Measurements from ENCODE around the gene CSRNP3. TPM values are rescaled to one million over a fixed set of nuclear protein-coding genes. Genes with fewer than 3 reads are reported as not detected.

Gene CSRNP3
- total RNA-seq, 1 donor from 2014 or later: 2.3 TPM

DNA sequence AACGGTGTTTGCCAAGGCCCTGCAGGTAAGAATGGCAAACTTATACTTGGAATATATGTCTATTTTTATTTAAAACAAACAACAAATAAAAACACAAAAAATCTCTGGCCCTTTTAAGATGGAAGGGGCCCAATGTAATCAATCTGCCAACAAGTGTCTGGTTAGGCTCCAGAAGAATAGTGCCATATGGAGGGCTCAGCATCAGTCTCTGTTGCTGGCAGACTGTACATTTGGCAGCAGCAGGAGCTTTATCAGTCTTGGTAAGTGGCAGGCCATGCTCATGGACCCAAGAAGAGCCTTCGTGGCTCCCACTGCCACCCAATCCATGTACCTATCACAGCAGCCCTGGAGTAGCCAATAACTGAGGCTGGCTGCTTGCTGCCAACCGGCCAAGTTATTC lies 223.4 kb downstream of the CSRNP3 start:
- H3K27ac ChIP-seq: no peak overlapping the region
- intact Hi-C loops (cut with DNase I): loop anchor here (10.0 kb wide), 1 partner anchor 288 kb away; no protein-coding TSS in a partner anchor
- H3K4me1 ChIP-seq: no peaks in the 10 kb centered on the region
- no peak for ATAC-seq
- TF ChIP-seq, protein P1, sequence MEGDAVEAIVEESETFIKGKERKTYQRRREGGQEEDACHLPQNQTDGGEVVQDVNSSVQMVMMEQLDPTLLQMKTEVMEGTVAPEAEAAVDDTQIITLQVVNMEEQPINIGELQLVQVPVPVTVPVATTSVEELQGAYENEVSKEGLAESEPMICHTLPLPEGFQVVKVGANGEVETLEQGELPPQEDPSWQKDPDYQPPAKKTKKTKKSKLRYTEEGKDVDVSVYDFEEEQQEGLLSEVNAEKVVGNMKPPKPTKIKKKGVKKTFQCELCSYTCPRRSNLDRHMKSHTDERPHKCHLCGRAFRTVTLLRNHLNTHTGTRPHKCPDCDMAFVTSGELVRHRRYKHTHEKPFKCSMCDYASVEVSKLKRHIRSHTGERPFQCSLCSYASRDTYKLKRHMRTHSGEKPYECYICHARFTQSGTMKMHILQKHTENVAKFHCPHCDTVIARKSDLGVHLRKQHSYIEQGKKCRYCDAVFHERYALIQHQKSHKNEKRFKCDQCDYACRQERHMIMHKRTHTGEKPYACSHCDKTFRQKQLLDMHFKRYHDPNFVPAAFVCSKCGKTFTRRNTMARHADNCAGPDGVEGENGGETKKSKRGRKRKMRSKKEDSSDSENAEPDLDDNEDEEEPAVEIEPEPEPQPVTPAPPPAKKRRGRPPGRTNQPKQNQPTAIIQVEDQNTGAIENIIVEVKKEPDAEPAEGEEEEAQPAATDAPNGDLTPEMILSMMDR (IDR thresholded peaks at IDR 0.05): no peak
- no peak for DNase-seq
- no peaks in the 10 kb centered on the region for H3K9me3 ChIP-seq
- no peaks in the 10 kb centered on the region for H3K36me3 ChIP-seq
- no peaks in the 10 kb centered on the region for H3K27me3 ChIP-seq (ENCODE audit: low read depth)
- H3K4me3 ChIP-seq: no peak overlapping the region

DNA sequence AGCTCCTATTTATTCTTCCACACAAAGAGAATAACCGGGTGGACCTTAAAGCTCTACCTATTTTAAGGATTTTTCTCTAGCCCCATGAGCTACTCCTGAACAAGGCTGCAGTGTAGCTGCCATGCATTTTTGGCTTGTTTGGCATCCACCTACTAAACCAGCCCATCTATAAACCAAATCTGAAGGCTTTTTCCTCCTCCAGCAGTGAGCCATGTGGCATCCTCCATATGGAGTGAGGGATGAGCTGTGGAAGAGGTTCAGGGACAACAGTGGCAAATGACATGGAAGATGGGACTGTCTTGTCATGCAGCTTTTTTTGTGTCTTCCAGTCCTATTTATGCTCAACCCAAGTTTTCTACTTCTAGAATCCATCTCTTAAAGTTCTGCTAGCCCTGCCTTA lies 224.3 kb downstream of the CSRNP3 start:
- Histone ChIP-seq H3K9me3 (no peaks in the 10 kb centered on the region), H3K36me3 (no peaks in the 10 kb centered on the region), H3K27ac (no peak overlapping the region), H3K4me1 (no peaks in the 10 kb centered on the region), H3K27me3 (ENCODE audit: low read depth) (no peaks in the 10 kb centered on the region), H3K4me3 (no peak overlapping the region)
- TF ChIP-seq, protein P1 (IDR thresholded peaks at IDR 0.05): no peak
- intact Hi-C loops (cut with DNase I): loop anchor here (10.0 kb wide), 1 partner anchor 289 kb away; no protein-coding TSS in a partner anchor
- ATAC-seq: no peak
- no peak for DNase-seq

DNA sequence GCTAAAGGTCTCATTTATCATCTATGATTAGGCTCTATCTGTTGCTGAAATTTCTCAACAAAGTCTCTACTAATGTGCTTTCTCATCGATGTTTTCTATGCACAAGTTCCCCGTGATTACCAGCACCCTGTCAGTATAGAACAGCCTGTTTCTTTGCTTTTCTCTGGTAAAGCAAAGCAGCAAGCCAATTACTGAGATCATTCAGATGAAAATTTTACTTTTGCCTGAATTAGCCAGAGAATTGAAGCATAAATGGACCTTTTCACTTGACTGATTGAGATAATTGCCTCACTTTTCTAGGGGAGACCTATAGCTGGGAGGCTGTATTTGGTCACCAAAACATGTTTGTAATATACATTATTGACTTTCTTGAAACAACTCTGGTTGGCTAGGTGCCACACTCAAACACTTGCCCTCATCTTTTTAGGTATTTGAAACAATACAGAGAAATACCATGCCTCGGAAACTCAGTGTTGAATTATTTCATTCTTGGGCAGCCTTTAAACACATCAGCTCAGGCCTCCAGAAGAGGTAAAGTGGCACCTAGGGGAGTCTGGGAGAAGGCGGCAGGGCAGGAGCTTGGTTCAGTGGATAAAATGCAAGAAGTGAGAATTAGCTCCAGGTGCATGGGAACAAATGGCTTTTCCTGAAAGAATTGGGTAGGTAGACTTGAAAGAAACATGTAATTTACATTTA lies 228.4 kb downstream of the CSRNP3 start:
- intact Hi-C loops (cut with DNase I): loop anchor here (10.0 kb wide), 1 partner anchor 293 kb away; no protein-coding TSS in a partner anchor
- Histone ChIP-seq H3K27me3 (ENCODE audit: low read depth) (no peaks in the 10 kb centered on the region), H3K9me3 (no peaks in the 10 kb centered on the region), H3K4me3 (no peak overlapping the region), H3K4me1 (no peaks in the 10 kb centered on the region), H3K27ac (no peak overlapping the region), H3K36me3 (no peaks in the 10 kb centered on the region)
- DNase-seq (no peak), ATAC-seq (no peak)
- TF ChIP-seq, protein P1 (IDR thresholded peaks at IDR 0.05): no peak

GRCh38 chr2:165698444-165698884 lies 229.0 kb downstream of the CSRNP3 start:
- intact Hi-C loops (cut with DNase I): loop anchor here (10.0 kb wide), 1 partner anchor 294 kb away; no protein-coding TSS in a partner anchor
- ATAC-seq (peak; percentile 37 to 62), DNase-seq (no peak)
- H3K36me3 ChIP-seq: no peaks in the 10 kb centered on the region
- H3K4me3 ChIP-seq: no peak overlapping the region
- H3K9me3 ChIP-seq: no peaks in the 10 kb centered on the region
- H3K4me1 ChIP-seq: no peaks in the 10 kb centered on the region
- no peaks in the 10 kb centered on the region for H3K27me3 ChIP-seq (ENCODE audit: low read depth)
- no peak overlapping the region for H3K27ac ChIP-seq
- TF ChIP-seq, protein P1 (IDR thresholded peaks at IDR 0.05): peak; percentile 49

DNA sequence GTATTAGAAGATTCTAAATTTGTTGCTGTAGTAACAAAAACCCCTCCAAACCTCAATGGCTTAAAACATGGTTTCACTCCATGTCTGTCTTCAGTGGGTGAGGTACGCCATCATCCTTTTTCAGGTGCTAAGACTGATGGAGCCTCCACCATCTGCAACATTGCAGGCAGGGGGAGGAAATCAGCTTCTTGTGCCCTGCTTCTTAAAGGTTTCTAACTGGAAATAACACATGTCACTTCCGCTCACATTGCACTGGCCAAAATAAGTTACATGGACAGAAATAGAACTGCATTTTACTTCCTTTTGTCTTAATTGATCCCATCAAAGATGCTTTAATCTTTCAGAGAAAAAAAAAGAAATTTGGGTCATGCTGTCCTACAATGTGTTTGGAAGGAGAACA lies 230.4 kb downstream of the CSRNP3 start:
- Histone ChIP-seq H3K4me3 (no peak overlapping the region), H3K27ac (no peak overlapping the region), H3K9me3 (no peaks in the 10 kb centered on the region), H3K4me1 (no peaks in the 10 kb centered on the region), H3K36me3 (no peaks in the 10 kb centered on the region), H3K27me3 (ENCODE audit: low read depth) (no peaks in the 10 kb centered on the region)
- intact Hi-C loops (cut with DNase I): loop anchor here (10.0 kb wide), 1 partner anchor 295 kb away; no protein-coding TSS in a partner anchor
- DNase-seq (no peak), ATAC-seq (no peak)
- TF ChIP-seq, protein P1 (IDR thresholded peaks at IDR 0.05): no peak

Data from lower lobe of right lung (tissue), 2 donors.